ENCODE results near the gene DGKG. TPM values are rescaled to one million over a fixed set of nuclear protein-coding genes. Genes with fewer than 3 reads are reported as not detected.

DGKG gene
- total and polyA plus RNA-seq, 10 of the 15 experiments (the other 5 are each of a cell fraction or from before 2014, with no cell fraction given): 0.39 to 6.2 (median 4.7) TPM

DNA sequence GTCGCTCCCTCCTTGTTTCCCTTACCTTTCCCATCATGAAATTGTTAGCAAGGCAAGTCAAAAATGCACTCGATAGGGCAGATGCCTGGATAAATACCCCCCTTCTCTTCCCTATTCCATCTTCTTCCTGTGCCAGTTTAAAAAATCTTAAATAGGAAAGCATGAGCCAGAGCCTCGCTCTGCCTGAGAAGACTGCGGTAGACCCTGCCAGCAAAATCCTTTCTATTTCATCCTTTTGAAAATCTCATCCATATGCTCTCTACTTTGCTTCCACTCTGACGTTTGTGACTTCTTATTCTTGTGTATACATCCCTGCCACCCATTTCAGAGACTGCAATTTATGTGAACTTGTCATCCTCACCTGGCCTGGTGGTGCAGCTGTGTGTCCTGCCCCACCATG lies 138.6 kb downstream of the DGKG start:
- H3K4me3 ChIP-seq: no peak overlapping the region
- ChIA-PET SMC1A (ENCODE audit: uncharacterized antibody, unreplicated experiment) (interaction anchor here (0.9 to 1.5 kb wide), 7 partner anchors 10 to 155 kb away, joined by 3 to 6 read pairs (median 3); no protein-coding TSS in a partner anchor), CTCF (interaction anchor here (0.8 to 1.5 kb wide), 4 partner anchors 9 to 392 kb away, joined by 3 to 4 read pairs (median 3); no protein-coding TSS in a partner anchor), RAD21 (ENCODE audit: unreplicated experiment) (interaction anchor here (1.1 kb wide), 1 partner anchor 18 kb away, joined by 3 read pairs; no protein-coding TSS in a partner anchor), POLR2A (interaction anchor here (1.0 kb wide), 1 partner anchor 114 kb away, joined by 3 read pairs; no protein-coding TSS in a partner anchor)
- no peaks in the 10 kb centered on the region for H3K9me3 ChIP-seq (replicated peaks; ENCODE audit: control insufficient read depth, insufficient read depth, low read length)
- H3K4me1 ChIP-seq (ENCODE audit: control insufficient read depth, insufficient read depth, low read length): peaks cover 26% of the 10 kb centered on the region
- in situ Hi-C loops (cut with MboI) (no loop called here), intact Hi-C loops (cut with micrococcal nuclease; ENCODE audit: unreplicated experiment) (no loop called here)
- DNase-seq (ENCODE audit: low read depth, low spot score) (no peak), FAIRE-seq (no peak), ATAC-seq (no peak)
- H3K4me2 ChIP-seq (ENCODE audit: control insufficient read depth, insufficient read depth): no peak overlapping the region
- H3K36me3 ChIP-seq (ENCODE audit: control insufficient read depth in 2 of 2, insufficient read depth in 2 of 2, low read length in 1 of 2): no peaks in the 10 kb centered on the region
- no TSS peak for BruUV-seq (replicated peaks)
- no peak overlapping the region for H3K9ac ChIP-seq (ENCODE audit: control insufficient read depth, insufficient read depth, low read length)
- no peak overlapping the region for H3K27ac ChIP-seq (ENCODE audit: control insufficient read depth, insufficient read depth)
- no peak for TF ChIP-seq SMC3 (IDR thresholded peaks at IDR 0.05; ENCODE audit: borderline replicate concordance, low read length)
- TF ChIP-seq RCOR1 (conservative IDR thresholded peaks at IDR 0.05; ENCODE audit: low read depth, low read length): no peak
- TF ChIP-seq ZNF592 (IDR thresholded peaks at IDR 0.05): no peak
- no peak for TF ChIP-seq SUZ12 (IDR thresholded peaks at IDR 0.05; ENCODE audit: unreplicated experiment)
- TF ChIP-seq, protein P1, sequence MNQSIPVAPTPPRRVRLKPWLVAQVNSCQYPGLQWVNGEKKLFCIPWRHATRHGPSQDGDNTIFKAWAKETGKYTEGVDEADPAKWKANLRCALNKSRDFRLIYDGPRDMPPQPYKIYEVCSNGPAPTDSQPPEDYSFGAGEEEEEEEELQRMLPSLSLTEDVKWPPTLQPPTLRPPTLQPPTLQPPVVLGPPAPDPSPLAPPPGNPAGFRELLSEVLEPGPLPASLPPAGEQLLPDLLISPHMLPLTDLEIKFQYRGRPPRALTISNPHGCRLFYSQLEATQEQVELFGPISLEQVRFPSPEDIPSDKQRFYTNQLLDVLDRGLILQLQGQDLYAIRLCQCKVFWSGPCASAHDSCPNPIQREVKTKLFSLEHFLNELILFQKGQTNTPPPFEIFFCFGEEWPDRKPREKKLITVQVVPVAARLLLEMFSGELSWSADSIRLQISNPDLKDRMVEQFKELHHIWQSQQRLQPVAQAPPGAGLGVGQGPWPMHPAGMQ (IDR thresholded peaks at IDR 0.05; ENCODE audit: borderline replicate concordance): no peak
- no peak for TF ChIP-seq RUNX3 (IDR thresholded peaks at IDR 0.05; ENCODE audit: low read length)
- TF ChIP-seq POLR2AphosphoS2 (IDR thresholded peaks at IDR 0.05; ENCODE audit: low read depth, low read length): no peak
- no peak for TF ChIP-seq NFYA (IDR thresholded peaks at IDR 0.05; ENCODE audit: borderline replicate concordance, low read depth, low read length)
- no peak for TF ChIP-seq E2F8 (IDR thresholded peaks at IDR 0.05; ENCODE audit: low read depth, partially characterized antibody)
- TF ChIP-seq ZBED1 (IDR thresholded peaks at IDR 0.05; ENCODE audit: borderline replicate concordance): no peak
- no peak for TF ChIP-seq GABPA (IDR thresholded peaks at IDR 0.05; ENCODE audit: low read depth)
- no peak for TF ChIP-seq IRF3 (IDR thresholded peaks at IDR 0.05)
- H2AFZ ChIP-seq (ENCODE audit: control insufficient read depth, low read depth, low read length): no peak overlapping the region
- no peaks in the 10 kb centered on the region; a peak in 2 of 4 replicates for H3K27me3 ChIP-seq (replicated peaks in 1 of 2; ENCODE audit: control insufficient read depth in 2 of 2, insufficient read depth in 2 of 2, low read length in 1 of 2)
- no peaks in the 10 kb centered on the region for H4K20me1 ChIP-seq (ENCODE audit: control insufficient read depth, insufficient read depth)
- 63% methylated on average over 5 of the region's 5 CpGs for WGBS (ENCODE audit: insufficient coverage, insufficient replicate concordance, low lambda C conversion rate, missing lambda C conversion rate)
- H3K79me2 ChIP-seq (ENCODE audit: control insufficient read depth, insufficient read depth, low read length): no peaks in the 10 kb centered on the region
